Ascending aorta (tissue), 2 donors: ENCODE results near the gene CTDSPL. TPM values are rescaled to one million over a fixed set of nuclear protein-coding genes. Genes with fewer than 3 reads are reported as not detected.

ENCODE experiments used
- DNase-seq, 2 donors: peaks; one replicate each; pipeline ENCODE4 v3.0.0-alpha.2; 2019; ENCODE audit warnings: low spot score in 2 of 2
- H3K27ac ChIP-seq, 2 donors: fragments of 200-600 bp; sonication (generic); one replicate each; pipeline ENCODE4 v1.5.1; 2016 to 2017; ENCODE audit warnings: mild to moderate bottlenecking in 1 of 2
- H3K27me3 ChIP-seq: fragments of 200-600 bp; sonication (generic); one replicate; pipeline ENCODE4 v1.5.1; 2017
- H3K36me3 ChIP-seq, 2 donors: fragments of 200-600 bp; sonication (generic); one replicate each; pipeline ENCODE4 v1.5.1; 2016
- H3K4me1 ChIP-seq, 2 donors: fragments of 200-600 bp; sonication (generic); one replicate each; pipeline ENCODE4 v1.5.1; 2016 to 2017; ENCODE audit warnings: mild to moderate bottlenecking in 1 of 2
- H3K4me3 ChIP-seq, 2 donors: fragments of 200-600 bp; sonication (generic); one replicate each; pipeline ENCODE4 v1.5.1; 2016 to 2017; ENCODE audit warnings: mild to moderate bottlenecking in 1 of 2
- H3K9me3 ChIP-seq, 2 donors: fragments of 200-600 bp; sonication (generic); one replicate each; pipeline ENCODE4 v1.5.1; 2016
- CTCF ChIP-seq, 3 experiments: fragments of 200-600 bp in 2 of 3; fragments of 450-650 bp in 1 of 3; sonication (generic) in 2 of 3; IDR thresholded peaks; one replicate each; pipeline ENCODE4 v1.5.1; 2016 to 2019; ENCODE audit warnings: antibody characterized with exemption in 3 of 3, mild to moderate bottlenecking in 1 of 3, moderate library complexity in 1 of 3
- intact Hi-C: fragments of 100-400 bp; cut with DNase I; formaldehyde crosslinking; loops from one replicate; pipeline ENCODE4 v1.15.1; 2023
- total RNA-seq: library from RNA; depleted of rRNA; stranded (reverse); fragments of >200 nt; gene quantifications from one replicate; pipeline ENCODE4 v1.1.0, GENCODE V29; 2016

Gene CTDSPL
- total RNA-seq, 1 donor from 2014 or later: 80.9 TPM

DNA sequence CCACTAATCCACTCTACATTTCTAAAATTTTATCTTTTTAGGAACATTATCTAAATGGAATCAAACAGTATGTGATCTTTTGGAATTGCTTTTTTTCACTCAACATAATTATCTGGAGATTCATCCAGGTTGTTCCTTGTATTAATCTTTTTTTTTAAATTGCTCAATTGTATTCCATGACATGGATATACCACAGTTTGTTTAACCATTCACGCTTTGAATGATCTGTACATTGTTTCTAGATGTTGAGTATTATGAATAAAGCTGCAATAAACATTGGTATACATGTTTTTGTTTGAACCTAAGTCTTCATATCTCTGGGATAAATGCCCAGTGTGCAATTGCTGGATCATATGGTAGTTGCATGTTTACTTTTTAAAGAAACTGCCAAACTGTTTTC lies 5.5 kb downstream of the CTDSPL start:
- Histone ChIP-seq H3K27me3 (no peaks in the 10 kb centered on the region), H3K4me1 (peaks cover 0 to 7% of the 10 kb centered on the region in 2 donors), H3K4me3 (no peak overlapping the region), H3K9me3 (peaks cover 7 to 25% of the 10 kb centered on the region in 2 donors), H3K36me3 (no peaks in the 10 kb centered on the region), H3K27ac (no peak overlapping the region)
- no peak for TF ChIP-seq CTCF (IDR thresholded peaks at IDR 0.05)
- intact Hi-C loops: no loop called here
- DNase-seq: no peak

GRCh38 chr3:37871858-37872257 lies 10.2 kb downstream of the CTDSPL start:
- Histone ChIP-seq H3K36me3 (no peaks in the 10 kb centered on the region), H3K9me3 (peaks cover 7 to 30% of the 10 kb centered on the region in 2 donors), H3K4me3 (no peak overlapping the region), H3K27ac (no peak overlapping the region), H3K4me1 (no peaks in the 10 kb centered on the region), H3K27me3 (no peaks in the 10 kb centered on the region)
- intact Hi-C loops: no loop called here
- DNase-seq: no peak
- TF ChIP-seq CTCF (IDR thresholded peaks at IDR 0.05): no peak

DNA sequence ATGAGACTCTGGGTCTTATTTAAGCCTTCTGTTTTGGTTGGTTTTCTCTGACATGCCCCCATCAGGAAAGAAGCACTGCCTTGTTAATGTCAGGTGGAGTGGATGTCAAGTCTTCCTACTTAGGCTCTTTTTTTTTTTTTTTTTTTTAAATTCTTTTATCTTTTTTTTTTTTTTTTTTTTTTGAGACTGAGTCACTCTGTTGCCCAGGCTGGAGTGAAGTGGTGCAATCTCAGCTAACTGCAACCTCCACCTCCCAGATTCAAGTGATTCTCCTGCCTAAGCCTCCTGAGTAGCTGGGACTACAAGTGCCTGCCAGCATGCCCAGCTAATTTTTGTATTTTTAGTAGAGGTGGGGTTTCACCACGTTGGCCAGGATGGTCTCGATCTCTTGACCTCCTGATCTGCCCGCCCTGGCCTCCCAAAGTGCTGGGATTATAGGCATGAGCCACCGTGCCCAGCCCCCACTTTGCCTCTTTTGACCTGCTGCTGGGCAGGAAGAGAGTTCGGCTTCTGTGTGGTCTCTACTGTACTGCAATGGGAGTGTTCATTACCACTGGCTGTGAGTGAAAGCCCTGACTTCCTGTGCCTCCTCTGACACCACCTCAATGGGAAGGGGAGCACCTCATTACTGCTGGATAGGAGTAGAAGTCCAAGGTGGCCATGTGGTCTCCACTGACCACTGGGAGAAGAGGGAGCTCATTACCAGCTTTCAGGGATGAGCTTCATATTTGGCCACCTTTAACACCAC lies 10.9 kb downstream of the CTDSPL start:
- H3K27me3 ChIP-seq: no peaks in the 10 kb centered on the region
- no peaks in the 10 kb centered on the region for H3K4me1 ChIP-seq
- intact Hi-C loops: no loop called here
- H3K4me3 ChIP-seq: no peak overlapping the region
- peaks cover 7 to 30% of the 10 kb centered on the region in 2 donors for H3K9me3 ChIP-seq
- no peaks in the 10 kb centered on the region for H3K36me3 ChIP-seq
- no peak for TF ChIP-seq CTCF (IDR thresholded peaks at IDR 0.05)
- DNase-seq: no peak
- no peak overlapping the region for H3K27ac ChIP-seq

DNA sequence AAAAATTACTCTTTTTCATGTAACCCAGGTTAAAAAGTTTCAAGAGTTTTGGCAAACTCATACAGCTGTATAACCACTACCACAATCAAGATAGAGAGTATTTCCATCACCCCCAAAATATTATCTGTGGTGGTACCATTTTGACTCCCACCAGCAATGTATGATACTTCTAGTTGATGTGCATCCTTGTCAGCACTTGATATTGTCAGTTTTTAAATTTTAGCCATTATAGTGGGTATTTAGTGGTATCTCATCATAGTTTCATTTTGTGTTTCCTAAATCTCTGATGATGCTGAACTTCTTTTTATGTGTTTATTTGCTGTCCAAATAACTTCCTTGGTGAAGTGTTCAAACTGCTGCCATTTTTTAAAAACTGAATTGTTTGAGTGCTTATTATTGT lies 14.6 kb downstream of the CTDSPL start:
- H3K4me1 ChIP-seq: no peaks in the 10 kb centered on the region
- intact Hi-C loops: no loop called here
- no peak overlapping the region for H3K4me3 ChIP-seq
- H3K27me3 ChIP-seq: no peaks in the 10 kb centered on the region
- DNase-seq: no peak
- H3K9me3 ChIP-seq: peaks cover 7 to 14% of the 10 kb centered on the region in 2 donors
- no peak overlapping the region for H3K27ac ChIP-seq
- no peaks in the 10 kb centered on the region for H3K36me3 ChIP-seq
- TF ChIP-seq CTCF (IDR thresholded peaks at IDR 0.05): no peak

GRCh38 chr3:37882711-37883110 lies 21.0 kb downstream of the CTDSPL start:
- Histone ChIP-seq H3K9me3 (no peaks in the 10 kb centered on the region), H3K4me3 (no peak overlapping the region), H3K27ac (no peak overlapping the region), H3K36me3 (no peaks in the 10 kb centered on the region), H3K4me1 (peaks cover 0 to 12% of the 10 kb centered on the region in 2 donors), H3K27me3 (no peaks in the 10 kb centered on the region)
- intact Hi-C loops: no loop called here
- DNase-seq: no peak
- TF ChIP-seq CTCF (IDR thresholded peaks at IDR 0.05): no peak
